Liver (tissue), 9 donors: ENCODE data around the gene SNX10. TPM values are rescaled to one million over a fixed set of nuclear protein-coding genes. Genes with fewer than 3 reads are reported as not detected.

Experiments
- DNase-seq: peaks from one replicate; pipeline ENCODE4 v3.0.0-alpha.2; 2017; ENCODE audit warnings: low spot score
- H3K27ac ChIP-seq, 2 donors: one replicate each; pipeline ENCODE4 v1.7.0; 2013; ENCODE audit warnings: inconsistent platforms in 2 of 2, low read length in 2 of 2, control low read depth in 1 of 2, low read depth in 1 of 2, mild to moderate bottlenecking in 1 of 2
- H3K27me3 ChIP-seq, 4 donors: one replicate each; pipeline versions ENCODE4 v1.6.1 to v1.7.0; 2013; ENCODE audit warnings: low read length in 3 of 4, inconsistent platforms in 1 of 4, mild to moderate bottlenecking in 1 of 4, moderate library complexity in 1 of 4; ENCODE audit not compliant: control insufficient read depth in 4 of 4, insufficient read depth in 4 of 4
- H3K36me3 ChIP-seq, 4 donors: one replicate each; pipeline versions ENCODE4 v1.6.1 to v1.7.0; 2013; ENCODE audit warnings: low read length in 3 of 4, mild to moderate bottlenecking in 3 of 4, low read depth in 1 of 4, moderate library complexity in 1 of 4; ENCODE audit not compliant: control insufficient read depth in 4 of 4, insufficient read depth in 3 of 4
- H3K4me1 ChIP-seq, 4 donors: one replicate each; pipeline versions ENCODE4 v1.6.1 to v1.7.0; 2013; ENCODE audit warnings: low read length in 3 of 4, mild to moderate bottlenecking in 3 of 4, moderate library complexity in 1 of 4; ENCODE audit not compliant: control insufficient read depth in 4 of 4, insufficient read depth in 4 of 4
- H3K4me3 ChIP-seq, 3 donors: one replicate each; pipeline versions ENCODE4 v1.6.1 to v1.7.0; 2013; ENCODE audit warnings: low read length in 3 of 3, control low read depth in 1 of 3, low read depth in 1 of 3, mild to moderate bottlenecking in 1 of 3
- H3K9ac ChIP-seq, 2 donors: one replicate each; pipeline ENCODE4 v1.7.0; 2013; ENCODE audit warnings: low read length in 2 of 2, mild to moderate bottlenecking in 2 of 2, moderate library complexity in 2 of 2, control low read depth in 1 of 2, low read depth in 1 of 2
- H3K9me3 ChIP-seq, 4 donors: one replicate each; pipeline versions ENCODE4 v1.6.1 to v1.7.0; 2013; ENCODE audit warnings: low read length in 3 of 4; ENCODE audit not compliant: control insufficient read depth in 4 of 4
- EGR1 ChIP-seq, 2 donors: IDR thresholded peaks; 2 replicates each; pipeline ENCODE4 v1.6.1; 2016 to 2018; ENCODE audit warnings: antibody characterized with exemption in 2 of 2, low read depth in 2 of 2
- FOXA2 ChIP-seq: IDR thresholded peaks from 2 replicates; pipeline ENCODE4 v1.6.1; 2016; ENCODE audit warnings: antibody characterized with exemption
- GABPA ChIP-seq, 2 donors: IDR thresholded peaks in 1 of 2; conservative IDR thresholded peaks in 1 of 2; 2 replicates each; pipeline ENCODE4 v1.6.1; 2016; ENCODE audit warnings: antibody characterized with exemption in 2 of 2, mild to moderate bottlenecking in 1 of 2, moderate library complexity in 1 of 2
- HNF4G ChIP-seq: IDR thresholded peaks from 2 replicates; pipeline ENCODE4 v1.6.1; 2016; ENCODE audit warnings: antibody characterized with exemption
- JUND ChIP-seq, 2 donors: IDR thresholded peaks; 2 replicates each; pipeline ENCODE4 v1.6.1; 2016; ENCODE audit warnings: antibody characterized with exemption in 2 of 2
- NR2F2 ChIP-seq: IDR thresholded peaks from 2 replicates; pipeline ENCODE4 v1.6.1; 2016; ENCODE audit warnings: antibody characterized with exemption
- RAD21 ChIP-seq, 2 donors: IDR thresholded peaks; 2 replicates each; pipeline ENCODE4 v1.6.1; 2016; ENCODE audit warnings: antibody characterized with exemption in 2 of 2, mild to moderate bottlenecking in 2 of 2
- REST ChIP-seq: IDR thresholded peaks from 2 replicates; pipeline ENCODE4 v1.6.1; 2016; ENCODE audit warnings: antibody characterized with exemption, mild to moderate bottlenecking
- RXRA ChIP-seq, 2 donors: IDR thresholded peaks; 2 replicates each; pipeline ENCODE4 v1.6.1; 2017 to 2018; ENCODE audit warnings: antibody characterized with exemption in 2 of 2, mild to moderate bottlenecking in 1 of 2
- SP1 ChIP-seq: IDR thresholded peaks from 2 replicates; pipeline ENCODE4 v1.6.1; 2018; ENCODE audit warnings: antibody characterized with exemption, mild to moderate bottlenecking
- YY1 ChIP-seq: IDR thresholded peaks from 2 replicates; pipeline ENCODE4 v1.6.1; 2016; ENCODE audit warnings: antibody characterized with exemption, mild to moderate bottlenecking
- ZBTB33 ChIP-seq: IDR thresholded peaks from 2 replicates; pipeline ENCODE4 v1.6.1; 2016; ENCODE audit warnings: antibody characterized with exemption
- WGBS: extraction: QIAGEN DNeasy Blood & Tissue Kit; methylation state at CpG from one replicate; pipeline ENCODE4 v1.1.7; 2013; 5-methylcytosine and 5-hydroxymethylcytosine counted together
- polyA plus RNA-seq, 2 donors: library from polyadenylated mRNA; stranded (reverse) in 1 of 2; unstranded in 1 of 2; fragments of 200-250 nt in 1 of 2; fragments of >200 nt in 1 of 2; fragmentation: Nextera tagmentation in 1 of 2; extraction: Ambion mirVana in 1 of 2; gene quantifications; one replicate each; pipeline versions ENCODE4 v1.2.1 to v1.2.3, GENCODE V29; 2013 to 2015
- total RNA-seq, 2 donors: library from RNA; depleted of rRNA; stranded (reverse); fragments of >200 nt; gene quantifications; one replicate each; pipeline ENCODE4 v1.2.3, GENCODE V29; 2014
- TF ChIP-seq, protein P1 (sequence below): IDR thresholded peaks from 2 replicates; pipeline ENCODE4 v1.6.1; 2016; ENCODE audit warnings: antibody characterized with exemption
- TF ChIP-seq, protein P2 (sequence below): IDR thresholded peaks from 2 replicates; pipeline ENCODE4 v1.6.1; 2016; ENCODE audit warnings: antibody characterized with exemption
- donor health status: healthy.
- donor health status: healthy.
- donor health status: healthy.
- donor health status: healthy.
- donor health status: healthy.

SNX10 gene
- total and polyA plus RNA-seq, 4 donors: 5.9 to 15.9 (median 12.8) TPM

DNA sequence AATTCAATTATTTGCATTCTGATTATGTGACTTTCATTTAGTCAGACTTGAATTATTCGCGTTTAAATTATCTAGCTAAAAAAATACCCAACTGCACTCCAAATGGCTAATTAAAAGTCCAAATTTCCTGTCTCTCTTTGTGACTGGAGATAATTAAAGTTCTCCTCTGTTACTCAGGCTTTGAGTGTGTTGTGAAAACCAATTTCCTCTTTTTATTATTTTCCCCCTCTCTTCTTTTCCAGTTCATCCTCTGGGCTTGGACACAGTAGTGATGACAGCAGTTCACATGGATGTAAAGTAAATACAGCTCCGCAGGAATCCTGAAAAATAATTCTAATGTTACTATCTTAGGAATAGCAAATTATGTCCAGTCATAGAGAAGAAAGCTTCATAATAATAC is 80.6 kb downstream of the SNX10 start:
- TF ChIP-seq, protein P1, sequence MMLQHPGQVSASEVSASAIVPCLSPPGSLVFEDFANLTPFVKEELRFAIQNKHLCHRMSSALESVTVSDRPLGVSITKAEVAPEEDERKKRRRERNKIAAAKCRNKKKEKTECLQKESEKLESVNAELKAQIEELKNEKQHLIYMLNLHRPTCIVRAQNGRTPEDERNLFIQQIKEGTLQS: no peak
- TF ChIP-seq JUND (IDR thresholded peaks at IDR 0.05) (no peak), RAD21 (IDR thresholded peaks at IDR 0.05) (no peak), FOXA2 (no peak), NR2F2 (no peak), RXRA (IDR thresholded peaks at IDR 0.05) (no peak)
- no peak overlapping the region for H3K9ac ChIP-seq
- 69% methylated on average over 3 of the region's 3 CpGs for WGBS
- no peak for DNase-seq
- no peaks in the 10 kb centered on the region for H3K27me3 ChIP-seq
- H3K27ac ChIP-seq: peak overlapping the region in 1 of 2 donors; percentile 47
- no peaks in the 10 kb centered on the region for H3K36me3 ChIP-seq
- H3K9me3 ChIP-seq: no peaks in the 10 kb centered on the region
- H3K4me3 ChIP-seq: no peak overlapping the region
- peaks cover 9 to 59% (median 37%) of the 10 kb centered on the region in 4 donors for H3K4me1 ChIP-seq

DNA sequence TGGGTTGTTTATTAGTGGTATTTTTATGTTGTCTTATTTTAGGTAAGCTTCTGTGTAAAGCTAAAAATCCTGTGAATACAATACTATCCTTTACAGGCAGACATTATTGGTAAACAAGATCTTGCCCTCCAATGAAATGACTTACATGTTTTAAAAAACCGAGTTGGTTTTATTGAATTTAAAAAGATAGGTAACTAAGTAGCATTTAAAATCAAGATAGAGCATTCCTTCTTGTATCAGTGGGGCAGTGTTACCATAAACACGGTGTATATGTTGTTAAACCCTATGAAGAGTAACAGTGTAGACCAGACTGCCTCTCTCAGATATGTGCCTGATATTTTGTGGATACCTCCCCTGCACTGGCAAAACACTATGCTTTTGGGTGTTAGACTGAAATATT is 81.0 kb downstream of the SNX10 start:
- H3K4me3 ChIP-seq: no peak overlapping the region
- H3K9me3 ChIP-seq: no peaks in the 10 kb centered on the region
- no peak overlapping the region for H3K9ac ChIP-seq
- peaks cover 7 to 55% (median 34%) of the 10 kb centered on the region in 4 donors for H3K4me1 ChIP-seq
- peak overlapping the region; percentile 47 to 55 for H3K27ac ChIP-seq
- TF ChIP-seq HNF4G (no peak), JUND (IDR thresholded peaks at IDR 0.05) (no peak), ZBTB33 (no peak)
- WGBS: 60% methylated on average over 2 of the region's 2 CpGs
- no peaks in the 10 kb centered on the region for H3K36me3 ChIP-seq
- no peaks in the 10 kb centered on the region for H3K27me3 ChIP-seq
- no peak for DNase-seq

GRCh38 chr7:26374647-26375373 is 83.1 kb downstream of the SNX10 start:
- TF ChIP-seq FOXA2 (no peak), SP1 (no peak), NR2F2 (no peak), YY1 (no peak), REST (no peak), RXRA (IDR thresholded peaks at IDR 0.05) (no peak), GABPA (IDR thresholded peaks at IDR 0.05 in 1 of 2, conservative IDR thresholded peaks at IDR 0.05 in 1 of 2) (no peak), EGR1 (IDR thresholded peaks at IDR 0.05; ENCODE audit: low read depth in 2 of 2) (no peak)
- TF ChIP-seq, protein P2, sequence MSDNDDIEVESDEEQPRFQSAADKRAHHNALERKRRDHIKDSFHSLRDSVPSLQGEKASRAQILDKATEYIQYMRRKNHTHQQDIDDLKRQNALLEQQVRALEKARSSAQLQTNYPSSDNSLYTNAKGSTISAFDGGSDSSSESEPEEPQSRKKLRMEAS: no peak
- Histone ChIP-seq H3K36me3 (no peaks in the 10 kb centered on the region), H3K4me3 (no peak overlapping the region), H3K4me1 (peaks cover 7 to 38% (median 25%) of the 10 kb centered on the region in 4 donors), H3K27ac (no peak overlapping the region), H3K9me3 (no peaks in the 10 kb centered on the region), H3K9ac (peak overlapping the region; percentile 27 to 36), H3K27me3 (no peaks in the 10 kb centered on the region)
- no peak for DNase-seq
- WGBS: 64% methylated on average over 6 of the region's 6 CpGs
